ENCODE data around the gene KCNG2.

DNA sequence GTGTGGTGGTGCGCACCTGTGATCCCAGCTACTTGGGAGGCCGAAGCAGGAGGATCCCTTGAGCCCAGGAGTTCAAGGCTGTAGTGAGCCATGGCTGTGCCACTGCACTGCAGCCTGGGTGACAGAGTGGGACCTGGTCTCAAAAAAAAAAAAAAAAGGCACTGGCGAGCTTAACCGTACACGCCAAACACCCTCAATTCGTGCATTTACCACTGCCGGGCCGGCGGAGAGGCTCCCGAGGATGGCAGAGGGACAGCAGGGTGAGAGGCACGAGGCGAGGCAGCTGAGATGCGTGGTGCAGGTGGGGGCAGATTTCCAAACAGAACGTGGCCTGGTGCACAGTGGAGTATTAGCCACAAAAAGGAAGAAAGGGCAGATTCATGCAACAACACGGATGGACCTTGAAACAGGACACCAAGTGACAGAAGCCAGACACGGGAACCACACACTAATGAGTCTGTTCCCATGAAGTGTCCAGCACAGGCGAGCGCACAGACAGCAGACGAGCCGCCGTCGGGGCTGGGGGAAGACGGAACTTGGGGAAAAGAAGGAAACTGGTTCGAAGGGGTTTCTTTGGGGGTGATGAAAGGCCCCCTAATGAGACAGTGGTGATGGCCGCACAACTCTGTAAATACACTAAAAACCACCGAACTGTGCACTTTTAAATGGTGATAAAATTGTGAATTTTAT, 126.3 kb downstream of the KCNG2 start:
- TF ChIP-seq, protein P1, sequence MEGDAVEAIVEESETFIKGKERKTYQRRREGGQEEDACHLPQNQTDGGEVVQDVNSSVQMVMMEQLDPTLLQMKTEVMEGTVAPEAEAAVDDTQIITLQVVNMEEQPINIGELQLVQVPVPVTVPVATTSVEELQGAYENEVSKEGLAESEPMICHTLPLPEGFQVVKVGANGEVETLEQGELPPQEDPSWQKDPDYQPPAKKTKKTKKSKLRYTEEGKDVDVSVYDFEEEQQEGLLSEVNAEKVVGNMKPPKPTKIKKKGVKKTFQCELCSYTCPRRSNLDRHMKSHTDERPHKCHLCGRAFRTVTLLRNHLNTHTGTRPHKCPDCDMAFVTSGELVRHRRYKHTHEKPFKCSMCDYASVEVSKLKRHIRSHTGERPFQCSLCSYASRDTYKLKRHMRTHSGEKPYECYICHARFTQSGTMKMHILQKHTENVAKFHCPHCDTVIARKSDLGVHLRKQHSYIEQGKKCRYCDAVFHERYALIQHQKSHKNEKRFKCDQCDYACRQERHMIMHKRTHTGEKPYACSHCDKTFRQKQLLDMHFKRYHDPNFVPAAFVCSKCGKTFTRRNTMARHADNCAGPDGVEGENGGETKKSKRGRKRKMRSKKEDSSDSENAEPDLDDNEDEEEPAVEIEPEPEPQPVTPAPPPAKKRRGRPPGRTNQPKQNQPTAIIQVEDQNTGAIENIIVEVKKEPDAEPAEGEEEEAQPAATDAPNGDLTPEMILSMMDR (IDR thresholded peaks at IDR 0.05) = no peak
- no peak for TF ChIP-seq POLR2A (IDR thresholded peaks at IDR 0.05)

All from transverse colon (tissue), 3 donors.